Suprapubic skin (tissue), 4 donors: ENCODE results near the gene SNW1. TPM values are rescaled to one million over a fixed set of nuclear protein-coding genes. Genes with fewer than 3 reads are reported as not detected.
"Not testable (repeated sequence)": the region's sequence is repeated elsewhere in the genome, so short reads cannot be mapped to it uniquely, and the experiment has no call there.

Source experiments
- DNase-seq, 2 donors: peaks; one replicate each; pipeline ENCODE4 v3.0.0-alpha.2; 2019; ENCODE audit warnings: low spot score in 2 of 2
- H3K27ac ChIP-seq: fragments of 200-600 bp; sonication (generic); one replicate; pipeline ENCODE4 v1.5.1; 2019
- H3K27me3 ChIP-seq: fragments of 200-600 bp; sonication (generic); one replicate; pipeline ENCODE4 v1.5.1; 2019
- H3K36me3 ChIP-seq: fragments of 200-600 bp; sonication (generic); one replicate; pipeline ENCODE4 v1.5.1; 2019
- H3K4me1 ChIP-seq: fragments of 200-600 bp; sonication (generic); one replicate; pipeline ENCODE4 v1.5.1; 2019
- H3K4me3 ChIP-seq: fragments of 200-600 bp; sonication (generic); one replicate; pipeline ENCODE4 v1.5.1; 2019; ENCODE audit warnings: mild to moderate bottlenecking
- H3K9me3 ChIP-seq: fragments of 200-600 bp; sonication (generic); one replicate; pipeline ENCODE4 v1.5.1; 2019
- CTCF ChIP-seq, 2 donors: fragments of 200-600 bp in 1 of 2; fragments of 450-650 bp in 1 of 2; sonication (generic) in 1 of 2; IDR thresholded peaks; one replicate each; pipeline ENCODE4 v1.5.1; 2016 to 2019; ENCODE audit warnings: antibody characterized with exemption in 2 of 2, mild to moderate bottlenecking in 1 of 2, moderate library complexity in 1 of 2
- EP300 ChIP-seq: sonication (generic); formaldehyde crosslinking; IDR thresholded peaks from one replicate; pipeline ENCODE4 v1.6.1; 2017; ENCODE audit warnings: antibody characterized with exemption
- POLR2A ChIP-seq, 2 donors: fragments of 450-650 bp; IDR thresholded peaks; one replicate each; pipeline ENCODE4 v1.6.1; 2017; ENCODE audit warnings: antibody characterized with exemption in 2 of 2, mild to moderate bottlenecking in 2 of 2, moderate library complexity in 2 of 2
- POLR2AphosphoS5 ChIP-seq, 3 donors: sonication (generic); formaldehyde crosslinking; IDR thresholded peaks; one replicate each; pipeline ENCODE4 v1.6.1; 2017; ENCODE audit warnings: antibody characterized with exemption in 3 of 3
- WGBS: methylation state at CpG from one replicate; pipeline ENCODE4 v1.1.5; 2018; 5-methylcytosine and 5-hydroxymethylcytosine counted together
- total RNA-seq, 4 donors: library from RNA; depleted of rRNA; stranded (reverse); fragments of >200 nt; gene quantifications; one replicate each; pipeline ENCODE4 v1.1.0, GENCODE V29; 2016

The SNW1 gene
- total RNA-seq, 4 donors from 2014 or later, result 48.8 to 85.1 (median 57.4) TPM

GRCh38 chr14:77790566-77791224 is 29.7 kb upstream of the SNW1 start:
- no peak for TF ChIP-seq CTCF (IDR thresholded peaks at IDR 0.05)
- no peak for TF ChIP-seq POLR2AphosphoS5 (IDR thresholded peaks at IDR 0.05)
- TF ChIP-seq EP300, result no peak
- TF ChIP-seq POLR2A (IDR thresholded peaks at IDR 0.05), result no peak
- Histone ChIP-seq H3K4me1 (no peaks in the 10 kb centered on the region), H3K27ac (no peak overlapping the region), H3K27me3 (no peaks in the 10 kb centered on the region), H3K4me3 (no peak overlapping the region), H3K36me3 (no peaks in the 10 kb centered on the region), H3K9me3 (no peaks in the 10 kb centered on the region)
- 77% methylated on average over 6 of the region's 6 CpGs for WGBS
- no peak for DNase-seq

- Histone ChIP-seq H3K27me3 (no peaks in the 10 kb centered on the region), H3K36me3 (no peaks in the 10 kb centered on the region), H3K4me1 (no peaks in the 10 kb centered on the region), H3K27ac (no peak overlapping the region), H3K4me3 (no peak overlapping the region), H3K9me3 (no peaks in the 10 kb centered on the region)
- WGBS, result 46% methylated on average over 4 of the region's 4 CpGs
- TF ChIP-seq CTCF (IDR thresholded peaks at IDR 0.05), result no peak
- no peak for TF ChIP-seq EP300
- no peak for TF ChIP-seq POLR2A (IDR thresholded peaks at IDR 0.05)
- TF ChIP-seq POLR2AphosphoS5 (IDR thresholded peaks at IDR 0.05), result no peak
- DNase-seq, result no peak
Observed at GRCh38 chr14:77786148-77786547, 25.2 kb upstream of the SNW1 start.

GRCh38 chr14:77782202-77782601 is 21.2 kb upstream of the SNW1 start:
- Histone ChIP-seq H3K27me3 (no peaks in the 10 kb centered on the region), H3K4me3 (no peak overlapping the region), H3K36me3 (no peaks in the 10 kb centered on the region), H3K4me1 (no peaks in the 10 kb centered on the region), H3K27ac (no peak overlapping the region), H3K9me3 (no peaks in the 10 kb centered on the region)
- TF ChIP-seq EP300 (no peak), POLR2A (IDR thresholded peaks at IDR 0.05) (no peak), CTCF (IDR thresholded peaks at IDR 0.05) (no peak), POLR2AphosphoS5 (IDR thresholded peaks at IDR 0.05) (no peak)
- no peak for DNase-seq

GRCh38 chr14:77773966-77774365 is 13.0 kb upstream of the SNW1 start:
- H3K27ac ChIP-seq, H3K4me3 ChIP-seq, DNase-seq, H3K36me3 ChIP-seq, H3K27me3 ChIP-seq, H3K4me1 ChIP-seq, H3K9me3 ChIP-seq: not testable (repeated sequence)
- 85% methylated on average over 4 of the region's 4 CpGs for WGBS

- not testable (repeated sequence) for H3K4me1 ChIP-seq, DNase-seq, H3K36me3 ChIP-seq, H3K27ac ChIP-seq, H3K27me3 ChIP-seq, H3K9me3 ChIP-seq, H3K4me3 ChIP-seq
- 66% methylated on average over 2 of the region's 2 CpGs for WGBS
Observed at GRCh38 chr14:77768442-77769069, 7.6 kb upstream of the SNW1 start.

GRCh38 chr14:77763978-77764377 is 3.0 kb upstream of the SNW1 start:
- Histone ChIP-seq H3K9me3 (no peaks in the 10 kb centered on the region), H3K4me1 (peaks cover 21% of the 10 kb centered on the region), H3K4me3 (no peak overlapping the region), H3K36me3 (no peaks in the 10 kb centered on the region), H3K27ac (no peak overlapping the region), H3K27me3 (no peaks in the 10 kb centered on the region)
- no peak for TF ChIP-seq CTCF (IDR thresholded peaks at IDR 0.05)
- no peak for TF ChIP-seq EP300
- no peak for TF ChIP-seq POLR2AphosphoS5 (IDR thresholded peaks at IDR 0.05)
- no peak for TF ChIP-seq POLR2A (IDR thresholded peaks at IDR 0.05)
- DNase-seq, result no peak
- 89% methylated on average over 3 of the region's 3 CpGs for WGBS
